Loucy (cell line): ENCODE data around the gene SMARCD3.

Experiments used
- CTCF ChIP-seq: fragments of 200-600 bp; sonication (generic); conservative IDR thresholded peaks from 2 replicates; pipeline ENCODE4 v1.5.1; 2014; ENCODE audit warnings: mild to moderate bottlenecking, antibody characterized with exemption, low read length
- EZH2phosphoT487 ChIP-seq: fragments of 200-600 bp; IDR thresholded peaks from 2 replicates; pipeline ENCODE4 v1.6.1; 2018; ENCODE audit warnings: antibody characterized with exemption, mild to moderate bottlenecking, moderate library complexity, borderline replicate concordance

GRCh38 chr7:151239837-151240459 is 8.5 kb downstream of the SMARCD3 start:
- TF ChIP-seq CTCF = no peak
- no peak for TF ChIP-seq EZH2phosphoT487
